ENCODE measurements around the gene CHST11. TPM values are rescaled to one million over a fixed set of nuclear protein-coding genes. Genes with fewer than 3 reads are reported as not detected.

CHST11 gene
- total and polyA plus RNA-seq, 10 of the 15 experiments (the other 5 are each of a cell fraction or from before 2014, with no cell fraction given), result 1.9 to 38.1 (median 17.2) TPM

DNA sequence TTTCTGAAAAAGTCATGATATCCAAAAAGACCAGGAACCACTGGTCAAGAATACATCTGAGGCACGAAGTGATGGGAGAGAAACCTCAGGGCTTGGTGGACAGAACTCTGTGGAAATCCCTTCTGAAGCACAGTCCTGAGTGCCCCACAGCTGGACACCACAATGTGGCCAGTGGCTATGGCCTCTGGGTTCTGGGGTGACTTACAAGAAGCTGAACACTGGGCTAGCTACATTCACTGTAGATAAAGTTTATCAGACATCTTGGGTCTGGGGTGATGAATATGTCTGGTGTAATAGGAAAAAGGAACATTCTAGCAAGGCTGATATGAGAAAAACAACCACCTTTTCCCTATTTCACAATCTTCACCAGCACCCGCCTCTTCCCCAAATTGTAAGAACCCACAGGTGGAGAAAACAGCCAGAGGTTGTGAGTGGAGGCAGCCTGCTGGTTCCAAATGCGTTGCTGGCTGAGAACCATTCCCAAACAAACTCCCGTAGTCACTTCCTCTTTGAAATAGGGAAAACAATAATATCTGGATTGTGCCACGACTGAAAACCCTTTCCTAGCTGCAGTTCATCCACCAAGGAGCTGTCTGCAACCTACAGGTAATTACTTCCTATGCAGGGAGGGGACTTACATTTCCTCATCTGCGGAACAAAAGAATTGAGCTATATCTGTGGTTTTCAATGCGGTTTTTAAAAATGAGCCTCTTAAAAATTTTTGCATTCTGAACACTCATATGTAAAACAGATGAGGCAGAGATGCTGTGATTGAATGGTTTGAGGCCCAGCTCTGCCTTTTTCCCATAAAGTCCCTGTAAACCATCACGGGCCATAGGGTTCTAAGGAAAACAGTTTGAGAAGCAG, 307.7 kb downstream of the CHST11 start (continued):
- TF ChIP-seq EGR1 (IDR thresholded peaks at IDR 0.05; ENCODE audit: borderline replicate concordance in 1 of 2, low read depth in 2 of 2, low read length in 2 of 2), result no peak
- no peak for TF ChIP-seq NFIC (IDR thresholded peaks at IDR 0.05; ENCODE audit: low read depth, low read length)

DNA sequence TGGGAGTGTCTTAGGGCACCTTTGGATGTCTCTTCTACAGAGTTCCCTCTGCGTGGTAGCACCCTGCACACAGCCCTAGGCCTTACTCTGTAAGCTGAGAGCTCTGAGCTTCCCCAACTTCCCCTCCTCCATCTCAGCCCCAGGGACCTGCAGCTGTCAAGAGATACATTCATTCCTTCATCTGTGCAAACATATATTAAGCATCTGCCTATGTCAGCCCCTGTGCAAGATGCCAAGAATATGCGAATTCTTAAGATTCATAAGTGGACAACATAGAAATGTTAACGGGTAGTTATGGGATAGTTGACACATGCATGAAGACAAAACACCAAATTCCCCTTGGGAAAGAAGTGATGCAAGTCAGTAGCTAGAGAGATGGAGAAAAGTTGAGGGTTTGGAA, 310.5 kb downstream of the CHST11 start:
- BruUV-seq (replicated peaks), result no TSS peak
- SMC1A ChIA-PET (ENCODE audit: uncharacterized antibody, unreplicated experiment), result interaction anchor here (0.9 to 1.7 kb wide), 4 partner anchors 8 to 29 kb away, joined by 3 to 5 read pairs (median 4); no protein-coding TSS in a partner anchor
- no peak overlapping the region for H2AFZ ChIP-seq (ENCODE audit: control insufficient read depth, low read depth, low read length)
- in situ Hi-C loops (cut with MboI), result no loop called here
- FAIRE-seq (no peak), ATAC-seq (no peak), DNase-seq (ENCODE audit: low read depth, low spot score) (no peak)
- no peaks in the 10 kb centered on the region for H4K20me1 ChIP-seq (ENCODE audit: control insufficient read depth, insufficient read depth)
- intact Hi-C loops (cut with micrococcal nuclease; ENCODE audit: unreplicated experiment), result no loop called here
- H3K79me2 ChIP-seq (ENCODE audit: control insufficient read depth, insufficient read depth, low read length), result no peaks in the 10 kb centered on the region
- RAD21 ChIA-PET (ENCODE audit: unreplicated experiment), result interaction anchor here (1.5 kb wide), 1 partner anchor 285 kb away, joined by 5 read pairs; no protein-coding TSS in a partner anchor
- no peak overlapping the region for H3K4me2 ChIP-seq (ENCODE audit: control insufficient read depth, insufficient read depth)
- CTCF ChIA-PET, result no interaction called here
- POLR2A ChIA-PET, result no interaction called here
- H3K4me3 ChIP-seq, result no peak overlapping the region
- peaks cover 13% of the 10 kb centered on the region for H3K4me1 ChIP-seq (ENCODE audit: control insufficient read depth, insufficient read depth, low read length)
- no peaks in the 10 kb centered on the region for H3K27me3 ChIP-seq (replicated peaks in 1 of 2; ENCODE audit: control insufficient read depth in 2 of 2, insufficient read depth in 2 of 2, low read length in 1 of 2)
- H3K36me3 ChIP-seq (ENCODE audit: control insufficient read depth in 2 of 2, insufficient read depth in 2 of 2, low read length in 1 of 2), result no peaks in the 10 kb centered on the region
- WGBS (ENCODE audit: insufficient coverage, insufficient replicate concordance, low lambda C conversion rate, missing lambda C conversion rate), result 99% methylated on average over 3 of the region's 3 CpGs
- no peaks in the 10 kb centered on the region; the same call in 2 of the 3 replicates for H3K9me3 ChIP-seq (replicated peaks; ENCODE audit: control insufficient read depth, insufficient read depth, low read length)
- TF ChIP-seq, protein P1, sequence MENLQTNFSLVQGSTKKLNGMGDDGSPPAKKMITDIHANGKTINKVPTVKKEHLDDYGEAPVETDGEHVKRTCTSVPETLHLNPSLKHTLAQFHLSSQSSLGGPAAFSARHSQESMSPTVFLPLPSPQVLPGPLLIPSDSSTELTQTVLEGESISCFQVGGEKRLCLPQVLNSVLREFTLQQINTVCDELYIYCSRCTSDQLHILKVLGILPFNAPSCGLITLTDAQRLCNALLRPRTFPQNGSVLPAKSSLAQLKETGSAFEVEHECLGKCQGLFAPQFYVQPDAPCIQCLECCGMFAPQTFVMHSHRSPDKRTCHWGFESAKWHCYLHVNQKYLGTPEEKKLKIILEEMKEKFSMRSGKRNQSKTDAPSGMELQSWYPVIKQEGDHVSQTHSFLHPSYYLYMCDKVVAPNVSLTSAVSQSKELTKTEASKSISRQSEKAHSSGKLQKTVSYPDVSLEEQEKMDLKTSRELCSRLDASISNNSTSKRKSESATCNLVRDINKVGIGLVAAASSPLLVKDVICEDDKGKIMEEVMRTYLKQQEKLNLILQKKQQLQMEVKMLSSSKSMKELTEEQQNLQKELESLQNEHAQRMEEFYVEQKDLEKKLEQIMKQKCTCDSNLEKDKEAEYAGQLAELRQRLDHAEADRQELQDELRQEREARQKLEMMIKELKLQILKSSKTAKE (IDR thresholded peaks at IDR 0.05; ENCODE audit: low read depth, poor library complexity, severe bottlenecking), result no peak
- TF ChIP-seq, protein P2, sequence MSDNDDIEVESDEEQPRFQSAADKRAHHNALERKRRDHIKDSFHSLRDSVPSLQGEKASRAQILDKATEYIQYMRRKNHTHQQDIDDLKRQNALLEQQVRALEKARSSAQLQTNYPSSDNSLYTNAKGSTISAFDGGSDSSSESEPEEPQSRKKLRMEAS (IDR thresholded peaks at IDR 0.05; ENCODE audit: low read depth, low read length), result no peak
- no peak for TF ChIP-seq EGR1 (IDR thresholded peaks at IDR 0.05; ENCODE audit: borderline replicate concordance in 1 of 2, low read depth in 2 of 2, low read length in 2 of 2)
- TF ChIP-seq BMI1 (IDR thresholded peaks at IDR 0.05; ENCODE audit: borderline replicate concordance), result no peak
- no peak for TF ChIP-seq ATF7 (IDR thresholded peaks at IDR 0.05; ENCODE audit: low read depth)
- H3K9ac ChIP-seq (ENCODE audit: control insufficient read depth, insufficient read depth, low read length), result no peak overlapping the region
- H3K27ac ChIP-seq (ENCODE audit: control insufficient read depth, insufficient read depth), result no peak overlapping the region
